ENCODE measurements around the gene EML6. TPM values are rescaled to one million over a fixed set of nuclear protein-coding genes. Genes with fewer than 3 reads are reported as not detected.

EML6 gene
- total and polyA plus RNA-seq, 2 experiments from 2014 or later = 2.7 to 6.2 TPM

DNA sequence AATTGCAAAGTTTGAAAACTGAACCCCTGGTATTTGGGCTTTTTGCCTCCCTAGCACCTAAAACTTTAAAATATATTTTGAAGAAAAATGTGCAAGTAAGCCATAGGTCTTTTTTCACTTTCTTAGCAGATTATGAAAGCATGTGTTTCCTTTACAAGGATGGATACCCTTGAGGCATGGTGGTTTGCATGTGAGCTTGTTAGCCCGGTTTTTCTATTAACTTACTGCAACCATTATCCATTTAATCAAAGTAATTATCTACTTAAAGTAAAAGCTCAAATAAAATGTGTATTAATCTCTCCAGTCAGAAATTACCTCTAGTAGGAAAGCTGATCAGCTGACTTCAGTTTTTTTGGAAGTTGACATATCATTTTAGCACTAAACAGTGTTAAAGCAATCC, 140.6 kb downstream of the EML6 start:
- no peak overlapping the region for H3K27ac ChIP-seq (ENCODE audit: low read depth)
- no peaks in the 10 kb centered on the region for H3K9me3 Mint-ChIP-seq
- ATAC-seq (no peak), DNase-seq (ENCODE audit: low spot score) (no peak)
- no peaks in the 10 kb centered on the region for H3K9me2 ChIP-seq (ENCODE audit: insufficient read depth)
- H3K4me2 ChIP-seq = no peak overlapping the region
- H3K4me1 Mint-ChIP-seq = peaks cover 8% of the 10 kb centered on the region; the same call in 1 of the 3 replicates
- H2AFZ ChIP-seq = no peak overlapping the region
- H3K27ac Mint-ChIP-seq = no peak overlapping the region
- H3K27me3 ChIP-seq (ENCODE audit: insufficient read depth) = no peaks in the 10 kb centered on the region
- no peaks in the 10 kb centered on the region for H3K36me3 Mint-ChIP-seq (ENCODE audit: low read depth)
- no peak overlapping the region for H3K4me3 ChIP-seq
- no peaks in the 10 kb centered on the region for H3K27me3 Mint-ChIP-seq (ENCODE audit: insufficient read depth, low read depth, poor library complexity)
- TF ChIP-seq, protein P1, sequence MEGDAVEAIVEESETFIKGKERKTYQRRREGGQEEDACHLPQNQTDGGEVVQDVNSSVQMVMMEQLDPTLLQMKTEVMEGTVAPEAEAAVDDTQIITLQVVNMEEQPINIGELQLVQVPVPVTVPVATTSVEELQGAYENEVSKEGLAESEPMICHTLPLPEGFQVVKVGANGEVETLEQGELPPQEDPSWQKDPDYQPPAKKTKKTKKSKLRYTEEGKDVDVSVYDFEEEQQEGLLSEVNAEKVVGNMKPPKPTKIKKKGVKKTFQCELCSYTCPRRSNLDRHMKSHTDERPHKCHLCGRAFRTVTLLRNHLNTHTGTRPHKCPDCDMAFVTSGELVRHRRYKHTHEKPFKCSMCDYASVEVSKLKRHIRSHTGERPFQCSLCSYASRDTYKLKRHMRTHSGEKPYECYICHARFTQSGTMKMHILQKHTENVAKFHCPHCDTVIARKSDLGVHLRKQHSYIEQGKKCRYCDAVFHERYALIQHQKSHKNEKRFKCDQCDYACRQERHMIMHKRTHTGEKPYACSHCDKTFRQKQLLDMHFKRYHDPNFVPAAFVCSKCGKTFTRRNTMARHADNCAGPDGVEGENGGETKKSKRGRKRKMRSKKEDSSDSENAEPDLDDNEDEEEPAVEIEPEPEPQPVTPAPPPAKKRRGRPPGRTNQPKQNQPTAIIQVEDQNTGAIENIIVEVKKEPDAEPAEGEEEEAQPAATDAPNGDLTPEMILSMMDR (conservative IDR thresholded peaks at IDR 0.05; ENCODE audit: low read depth in 2 of 2) = no peak
- TF ChIP-seq CREB1 (CRISPR knock-in tag; IDR thresholded peaks at IDR 0.05; ENCODE audit: low read depth) (no peak), ZNF462 (CRISPR knock-in tag; IDR thresholded peaks at IDR 0.05) (no peak), EZH2phosphoT487 (IDR thresholded peaks at IDR 0.05; ENCODE audit: unreplicated experiment) (no peak), POLR2AphosphoS5 (IDR thresholded peaks at IDR 0.05; ENCODE audit: low read depth) (no peak), JUNB (IDR thresholded peaks at IDR 0.05; ENCODE audit: unreplicated experiment) (no peak), ZNF114 (CRISPR knock-in tag; IDR thresholded peaks at IDR 0.05) (no peak), NANOG (IDR thresholded peaks at IDR 0.05; ENCODE audit: borderline replicate concordance) (no peak), ZNF331 (CRISPR knock-in tag; IDR thresholded peaks at IDR 0.05; ENCODE audit: low read depth) (no peak), STAT1 (IDR thresholded peaks at IDR 0.05; ENCODE audit: unreplicated experiment) (no peak), EZH2 (IDR thresholded peaks at IDR 0.05; ENCODE audit: low read depth, unreplicated experiment) (no peak), REST (IDR thresholded peaks at IDR 0.05; ENCODE audit: unreplicated experiment) (no peak)
- TF ChIP-seq, protein P2, sequence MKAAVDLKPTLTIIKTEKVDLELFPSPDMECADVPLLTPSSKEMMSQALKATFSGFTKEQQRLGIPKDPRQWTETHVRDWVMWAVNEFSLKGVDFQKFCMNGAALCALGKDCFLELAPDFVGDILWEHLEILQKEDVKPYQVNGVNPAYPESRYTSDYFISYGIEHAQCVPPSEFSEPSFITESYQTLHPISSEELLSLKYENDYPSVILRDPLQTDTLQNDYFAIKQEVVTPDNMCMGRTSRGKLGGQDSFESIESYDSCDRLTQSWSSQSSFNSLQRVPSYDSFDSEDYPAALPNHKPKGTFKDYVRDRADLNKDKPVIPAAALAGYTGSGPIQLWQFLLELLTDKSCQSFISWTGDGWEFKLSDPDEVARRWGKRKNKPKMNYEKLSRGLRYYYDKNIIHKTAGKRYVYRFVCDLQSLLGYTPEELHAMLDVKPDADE (IDR thresholded peaks at IDR 0.05) = no peak
- H4K20me1 ChIP-seq (replicated peaks; ENCODE audit: insufficient read depth) = no peaks in the 10 kb centered on the region
- H3K36me3 ChIP-seq (ENCODE audit: insufficient read depth) = no peaks in the 10 kb centered on the region
- no peak overlapping the region for H3K4me3 Mint-ChIP-seq
- H3F3A ChIP-seq (replicated peaks; ENCODE audit: low read depth) = no peaks in the 10 kb centered on the region
- no peaks in the 10 kb centered on the region for H3K79me2 ChIP-seq (replicated peaks; ENCODE audit: insufficient read depth)
- H3K4me1 ChIP-seq (ENCODE audit: insufficient read depth) = no peaks in the 10 kb centered on the region; the same call in 1 of the 2 replicates

Data from GM23338 (cell line).